MM.1S (cell line): ENCODE data around the gene DCAF11.

ENCODE experiments used
- DNase-seq: peaks from one replicate; pipeline ENCODE4 v3.0.0-alpha.2; 2015
- H2AFZ ChIP-seq: fragments of 300-600 bp; sonication (generic); 2 replicates; pipeline ENCODE4 v1.6.0; 2016; ENCODE audit warnings: antibody characterized with exemption, low read length
- H3F3A ChIP-seq: fragments of 300-600 bp; sonication (generic); 2 replicates; pipeline ENCODE4 v1.6.1; 2016; ENCODE audit warnings: mild to moderate bottlenecking, antibody characterized with exemption, low read length, moderate library complexity, mixed read lengths; ENCODE audit not compliant: insufficient read depth
- H3K27ac ChIP-seq: fragments of 300-600 bp; sonication (generic); 2 replicates; pipeline ENCODE4 v1.5.1; 2016; ENCODE audit warnings: mild to moderate bottlenecking, low read length
- H3K27me3 ChIP-seq: fragments of 300-600 bp; sonication (generic); replicated peaks from 2 replicates; pipeline ENCODE4 v1.6.0; 2016; ENCODE audit warnings: low read length; ENCODE audit not compliant: insufficient read depth
- H3K36me3 ChIP-seq: fragments of 300-600 bp; sonication (generic); replicated peaks from 2 replicates; pipeline ENCODE4 v1.6.1; 2016; ENCODE audit warnings: mild to moderate bottlenecking, low read length, mixed read lengths; ENCODE audit not compliant: insufficient read depth
- H3K4me1 ChIP-seq: fragments of 300-600 bp; sonication (generic); 2 replicates; pipeline ENCODE4 v1.6.1; 2016; ENCODE audit warnings: low read length, mixed read lengths
- H3K4me2 ChIP-seq: fragments of 300-600 bp; sonication (generic); 2 replicates; pipeline ENCODE4 v1.6.0; 2016; ENCODE audit warnings: low read depth, low read length
- H3K4me3 ChIP-seq: fragments of 300-600 bp; sonication (generic); 2 replicates; pipeline ENCODE4 v1.5.1; 2016; ENCODE audit warnings: low read length, mixed read lengths
- H3K79me2 ChIP-seq: fragments of 300-600 bp; sonication (generic); 2 replicates; pipeline ENCODE4 v1.6.1; 2016; ENCODE audit warnings: mixed run types, low read length, mixed read lengths
- H3K9ac ChIP-seq: fragments of 300-600 bp; sonication (generic); 2 replicates; pipeline ENCODE4 v1.6.1; 2016; ENCODE audit warnings: low read length, mixed read lengths
- H3K9me2 ChIP-seq: fragments of 300-600 bp; sonication (generic); replicated peaks from 2 replicates; pipeline ENCODE4 v1.6.1; 2016; ENCODE audit warnings: mild to moderate bottlenecking, low read length, mixed read lengths; ENCODE audit not compliant: insufficient read depth
- H3K9me3 ChIP-seq: fragments of 300-600 bp; sonication (generic); replicated peaks from 2 replicates; pipeline ENCODE4 v1.6.1; 2016; ENCODE audit warnings: mild to moderate bottlenecking, low read length, mixed read lengths; ENCODE audit not compliant: insufficient read depth
- H4K20me1 ChIP-seq: fragments of 300-600 bp; sonication (generic); 2 replicates; pipeline ENCODE4 v1.6.1; 2016; ENCODE audit warnings: mild to moderate bottlenecking, low read length, moderate library complexity, mixed read lengths; ENCODE audit not compliant: insufficient read depth
- EZH2 ChIP-seq: fragments of 300-600 bp; sonication (generic); optimal IDR thresholded peaks from 2 replicates; pipeline ENCODE3; 2017; ENCODE audit warnings: low read depth, mild to moderate bottlenecking, antibody characterized with exemption, low read length, mixed read lengths
- EZH2phosphoT487 ChIP-seq: fragments of 300-600 bp; sonication (generic); IDR thresholded peaks from 2 replicates; pipeline ENCODE4 v1.6.1; 2018; ENCODE audit warnings: antibody characterized with exemption, low read length
- TF ChIP-seq, protein P1 (sequence below): fragments of 300-600 bp; sonication (generic); IDR thresholded peaks from 2 replicates; pipeline ENCODE4 v1.5.1; 2016; ENCODE audit warnings: antibody characterized with exemption, low read length, mixed read lengths

DCAF11 gene

GRCh38 chr14:24095271-24096068 lies 19.1 kb upstream of the DCAF11 start:
- no peaks in the 10 kb centered on the region for H3K27me3 ChIP-seq
- H3K79me2 ChIP-seq: peaks cover 5% of the 10 kb centered on the region; the same call in 1 of the 2 replicates
- H3F3A ChIP-seq: no peaks in the 10 kb centered on the region
- H3K9me3 ChIP-seq: no peaks in the 10 kb centered on the region
- H3K4me3 ChIP-seq: peak overlapping the region; percentile 62
- H3K36me3 ChIP-seq: no peaks in the 10 kb centered on the region
- H3K27ac ChIP-seq: no peak overlapping the region
- DNase-seq: no peak
- no peaks in the 10 kb centered on the region for H3K9me2 ChIP-seq
- H3K9ac ChIP-seq: no peak overlapping the region; the same call in 1 of the 2 replicates
- peak overlapping the region; percentile 76; the same call in 1 of the 2 replicates for H3K4me2 ChIP-seq
- H2AFZ ChIP-seq: no peak overlapping the region
- TF ChIP-seq EZH2 (no peak), EZH2phosphoT487 (no peak)
- TF ChIP-seq, protein P1, sequence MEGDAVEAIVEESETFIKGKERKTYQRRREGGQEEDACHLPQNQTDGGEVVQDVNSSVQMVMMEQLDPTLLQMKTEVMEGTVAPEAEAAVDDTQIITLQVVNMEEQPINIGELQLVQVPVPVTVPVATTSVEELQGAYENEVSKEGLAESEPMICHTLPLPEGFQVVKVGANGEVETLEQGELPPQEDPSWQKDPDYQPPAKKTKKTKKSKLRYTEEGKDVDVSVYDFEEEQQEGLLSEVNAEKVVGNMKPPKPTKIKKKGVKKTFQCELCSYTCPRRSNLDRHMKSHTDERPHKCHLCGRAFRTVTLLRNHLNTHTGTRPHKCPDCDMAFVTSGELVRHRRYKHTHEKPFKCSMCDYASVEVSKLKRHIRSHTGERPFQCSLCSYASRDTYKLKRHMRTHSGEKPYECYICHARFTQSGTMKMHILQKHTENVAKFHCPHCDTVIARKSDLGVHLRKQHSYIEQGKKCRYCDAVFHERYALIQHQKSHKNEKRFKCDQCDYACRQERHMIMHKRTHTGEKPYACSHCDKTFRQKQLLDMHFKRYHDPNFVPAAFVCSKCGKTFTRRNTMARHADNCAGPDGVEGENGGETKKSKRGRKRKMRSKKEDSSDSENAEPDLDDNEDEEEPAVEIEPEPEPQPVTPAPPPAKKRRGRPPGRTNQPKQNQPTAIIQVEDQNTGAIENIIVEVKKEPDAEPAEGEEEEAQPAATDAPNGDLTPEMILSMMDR: no peak
- H3K4me1 ChIP-seq: no peaks in the 10 kb centered on the region
- H4K20me1 ChIP-seq: no peaks in the 10 kb centered on the region

- Histone ChIP-seq H4K20me1 (no peaks in the 10 kb centered on the region), H3K9ac (no peak overlapping the region), H3K9me3 (no peaks in the 10 kb centered on the region), H3K4me2 (no peak overlapping the region), H3F3A (no peaks in the 10 kb centered on the region), H3K79me2 (peaks cover 5% of the 10 kb centered on the region; the same call in 1 of the 2 replicates), H2AFZ (no peak overlapping the region), H3K27ac (no peak overlapping the region), H3K36me3 (no peaks in the 10 kb centered on the region), H3K4me1 (no peaks in the 10 kb centered on the region), H3K4me3 (no peak overlapping the region), H3K27me3 (no peaks in the 10 kb centered on the region), H3K9me2 (no peaks in the 10 kb centered on the region)
- DNase-seq: no peak
- TF ChIP-seq EZH2phosphoT487: no peak
- no peak for TF ChIP-seq EZH2
- TF ChIP-seq, protein P1: no peak
Measured at GRCh38 chr14:24096545-24097181, 17.9 kb upstream of the DCAF11 start.

- TF ChIP-seq, protein P1: no peak
- TF ChIP-seq EZH2phosphoT487: no peak
- no peak for TF ChIP-seq EZH2
- H3K4me1 ChIP-seq: no peaks in the 10 kb centered on the region
- DNase-seq: no peak
- H3K79me2 ChIP-seq: peaks cover 5% of the 10 kb centered on the region; the same call in 1 of the 2 replicates
- no peak overlapping the region for H3K4me2 ChIP-seq
- H3K4me3 ChIP-seq: no peak overlapping the region
- no peaks in the 10 kb centered on the region for H3K9me2 ChIP-seq
- H2AFZ ChIP-seq: no peak overlapping the region
- H3K9ac ChIP-seq: no peak overlapping the region
- H3F3A ChIP-seq: no peaks in the 10 kb centered on the region
- H4K20me1 ChIP-seq: no peaks in the 10 kb centered on the region
- no peaks in the 10 kb centered on the region for H3K36me3 ChIP-seq
- H3K9me3 ChIP-seq: no peaks in the 10 kb centered on the region
- H3K27ac ChIP-seq: no peak overlapping the region
- no peaks in the 10 kb centered on the region for H3K27me3 ChIP-seq
Measured at GRCh38 chr14:24098229-24098926, 16.2 kb upstream of the DCAF11 start.
